NCI-H187 treated with DMSO at 0.1 percent for 48 hours (cell line): ENCODE measurements around the gene GABPA.
"Not testable (repeated sequence)": the region's sequence is repeated elsewhere in the genome, so short reads cannot be mapped to it uniquely, and the experiment has no call there.

ENCODE experiments used
- DNase-seq: peaks from one replicate; lab custom pipeline; 2025; lab: John Stamatoyannopoulos, UW

Gene GABPA

DNA sequence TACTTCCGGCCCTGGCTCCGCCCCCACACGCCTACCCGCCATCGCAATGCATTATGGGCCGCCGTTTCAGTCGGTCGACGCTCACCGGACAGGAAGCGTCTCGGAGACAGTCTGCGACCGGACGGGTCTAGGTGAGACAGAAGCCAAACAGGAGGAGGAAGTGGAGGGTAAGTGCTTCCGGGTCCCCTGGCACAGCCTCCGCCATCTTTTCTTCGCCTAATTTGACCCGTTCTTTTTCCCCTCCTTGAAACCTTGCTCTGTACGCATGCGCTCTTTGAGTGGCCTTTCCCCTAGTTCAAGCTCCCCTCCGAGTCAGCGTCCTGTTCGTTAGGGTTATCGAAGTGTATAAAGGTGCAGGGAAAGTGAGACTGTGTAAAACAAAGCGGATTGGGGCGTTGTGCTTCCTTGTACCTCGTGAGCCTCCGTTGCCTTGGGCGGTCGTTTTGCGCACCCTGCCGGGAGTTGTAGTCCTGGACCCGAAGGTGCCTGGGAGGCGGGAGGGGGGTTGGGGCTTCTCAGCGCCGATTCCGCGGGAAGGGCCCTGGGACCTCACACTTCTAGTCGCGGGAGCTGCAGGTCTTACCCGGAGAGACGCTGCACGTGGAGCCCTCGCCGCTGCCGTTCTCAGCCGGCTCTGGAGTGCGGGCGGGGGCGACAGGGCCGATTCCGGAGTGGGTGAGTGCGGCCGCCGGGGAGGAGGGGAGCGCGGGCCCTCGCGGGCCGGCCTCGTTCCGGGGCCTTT is at the start of gene GABPA, which contains the start of gene ATP5PF:
GABPA (plus strand) TSS at position 69 of the 742 bp plus-strand sequence. CDS start 6,627 bp downstream, outside the sequence.
ATP5PF (minus strand) TSS at position 1 of the 742 bp plus-strand sequence. CDS start 5,110 bp downstream, outside the sequence.
- peak; percentile 90 for DNase-seq

DNA sequence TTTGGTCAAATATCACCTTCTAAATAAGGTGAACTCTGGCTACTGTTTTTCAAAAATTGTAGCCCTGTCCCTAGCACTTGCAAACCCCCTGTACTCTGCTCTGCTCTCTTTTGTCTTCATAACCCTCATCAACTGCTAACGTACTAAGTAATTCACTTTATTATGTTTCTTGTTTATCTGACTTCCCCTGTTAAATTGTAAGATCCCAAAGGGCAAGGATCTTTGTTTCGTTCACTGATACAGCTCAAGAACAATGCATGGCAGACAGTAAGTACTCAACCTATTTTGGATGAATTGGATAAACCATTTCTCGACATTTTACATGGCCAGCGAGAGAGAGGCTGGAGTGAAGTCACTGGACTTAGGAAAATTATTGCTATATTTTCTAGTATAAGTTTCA is 47.0 kb upstream of the GABPA start:
- DNase-seq: no peak

DNA sequence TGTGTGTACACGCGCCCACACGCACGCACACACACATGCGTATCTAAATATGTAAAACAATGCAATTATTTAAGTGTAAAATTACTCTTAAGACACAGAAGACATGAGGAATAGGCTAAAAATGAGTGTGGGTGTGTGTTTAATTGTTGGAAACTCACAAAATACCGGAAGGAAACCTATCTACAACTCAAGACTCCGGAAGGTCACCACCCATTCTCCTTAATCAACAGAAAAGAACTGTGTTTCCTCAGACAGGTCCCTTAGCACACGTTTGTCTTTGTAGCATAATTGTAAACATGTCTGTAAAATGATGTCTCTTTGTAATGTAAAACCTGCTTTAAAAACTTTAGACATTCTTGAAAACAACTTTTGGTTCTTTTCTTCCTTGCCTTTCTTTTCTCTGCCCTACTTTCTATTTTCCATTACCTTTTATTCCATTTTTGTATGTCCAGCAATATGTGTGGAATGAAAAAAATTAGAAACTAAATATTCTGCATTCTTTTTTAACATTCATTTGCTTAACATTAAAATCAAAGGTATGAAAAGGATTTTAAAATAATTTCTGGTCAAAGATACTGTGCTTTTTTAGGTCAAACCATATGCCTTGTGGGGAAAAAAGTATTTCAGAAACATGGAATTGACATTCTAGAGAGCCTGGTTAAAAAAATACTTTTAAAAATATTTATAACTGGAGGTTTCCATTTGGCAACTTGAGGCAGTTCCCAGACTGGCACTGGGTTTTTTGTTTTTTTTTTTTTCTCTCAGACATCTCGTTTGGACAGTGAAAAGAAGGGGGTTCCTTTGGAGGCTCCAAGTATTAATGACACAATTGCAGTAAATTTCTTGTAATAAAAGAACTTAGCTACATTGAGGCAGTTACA is 46.3 kb upstream of the GABPA start:
- DNase-seq: no peak

DNA sequence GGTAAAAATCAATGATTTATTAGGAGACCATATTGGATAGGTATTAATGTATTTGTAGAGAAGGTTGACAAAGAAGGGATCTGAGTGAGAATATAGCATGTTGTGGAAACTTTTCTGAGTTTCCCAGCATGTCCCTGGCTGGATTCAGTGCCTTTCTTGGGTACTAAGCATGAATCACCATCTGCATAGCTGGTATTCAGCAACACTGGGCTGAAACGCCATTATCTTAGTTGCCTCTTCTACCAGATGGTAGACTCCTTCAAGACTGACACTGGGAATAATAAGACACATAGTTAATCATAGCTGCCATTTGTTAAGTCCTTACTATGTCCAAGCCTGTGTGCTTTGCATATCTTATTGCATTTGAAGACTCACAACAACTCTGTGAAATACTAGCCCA is 45.5 kb upstream of the GABPA start:
- no peak for DNase-seq

DNA sequence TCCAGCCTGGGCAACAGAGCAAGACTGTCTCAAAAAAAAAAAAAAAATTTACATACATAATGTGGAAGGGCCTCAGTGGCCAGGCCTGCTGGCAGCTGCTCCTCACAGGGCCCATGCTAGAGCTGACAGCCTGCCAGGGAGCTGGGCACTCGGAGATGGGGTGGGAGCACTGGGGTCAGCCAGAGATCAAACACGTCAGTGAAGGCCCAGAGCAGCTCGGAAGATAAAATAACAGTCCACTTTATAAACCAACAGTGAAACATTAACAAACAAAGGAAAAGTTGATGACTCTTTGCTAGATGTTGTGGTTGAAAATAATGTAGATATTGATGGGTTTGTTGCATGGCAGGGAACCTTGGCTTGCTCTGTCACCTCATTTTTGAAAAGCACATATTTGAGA is 42.8 kb upstream of the GABPA start:
- no peak for DNase-seq

DNA sequence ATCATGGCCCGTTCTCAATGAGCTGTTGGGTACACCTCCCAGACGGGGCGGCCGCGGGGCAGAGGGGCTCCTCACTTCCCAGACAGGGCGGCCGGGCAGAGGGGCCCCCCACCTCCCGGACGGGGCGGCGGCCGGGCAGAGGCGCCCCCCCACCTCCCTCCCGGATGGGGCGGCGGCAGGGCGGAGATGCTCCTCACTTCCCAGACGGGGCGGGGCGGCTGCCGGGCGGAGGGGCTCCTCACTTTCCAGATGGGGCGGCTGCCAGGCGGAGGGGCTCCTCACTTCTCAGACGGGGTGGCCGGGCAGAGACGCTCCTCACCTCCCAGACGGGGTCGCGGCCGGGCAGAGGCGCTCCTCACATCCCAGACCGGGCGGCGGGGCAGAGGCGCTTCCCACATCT is 39.3 kb upstream of the GABPA start:
- DNase-seq: not testable (repeated sequence)

DNA sequence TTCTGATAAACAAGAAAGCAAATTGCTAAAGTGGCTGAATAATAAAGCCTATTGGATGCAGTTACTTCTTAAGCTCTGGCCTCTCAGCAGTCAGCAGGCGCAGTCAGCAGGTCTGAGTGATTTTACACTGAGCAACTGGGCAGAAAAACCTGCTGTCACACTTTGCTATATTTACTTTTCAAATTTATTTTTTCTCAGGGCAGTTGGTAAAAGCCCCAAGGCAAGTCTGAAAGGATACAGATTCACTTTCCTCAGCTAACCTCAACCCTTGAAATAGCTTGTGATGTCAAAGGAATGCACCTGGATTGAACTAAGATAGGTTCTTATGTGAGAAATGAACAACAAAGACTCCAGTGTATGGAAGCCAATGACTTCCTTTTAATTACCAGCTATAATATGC is 34.0 kb upstream of the GABPA start:
- DNase-seq: no peak

DNA sequence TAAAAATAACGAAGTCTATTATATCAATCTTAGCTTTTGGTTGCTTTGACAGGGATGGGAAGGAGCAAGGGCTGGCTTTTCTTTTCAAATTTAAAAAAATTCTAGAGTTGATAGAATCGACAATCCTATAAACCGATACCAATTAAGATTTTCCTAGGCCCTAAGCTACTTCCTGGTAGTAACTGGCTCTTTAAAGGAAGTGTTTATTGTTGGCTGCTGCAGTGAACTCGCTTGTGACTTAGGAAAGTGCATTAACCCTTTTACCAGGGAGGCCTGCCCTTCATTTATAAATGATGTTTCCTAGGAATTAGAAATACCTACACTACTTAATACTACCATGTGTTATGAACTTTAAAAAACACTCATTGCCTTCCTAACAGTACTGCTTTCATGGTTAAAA is 33.2 kb upstream of the GABPA start:
- DNase-seq: no peak

DNA sequence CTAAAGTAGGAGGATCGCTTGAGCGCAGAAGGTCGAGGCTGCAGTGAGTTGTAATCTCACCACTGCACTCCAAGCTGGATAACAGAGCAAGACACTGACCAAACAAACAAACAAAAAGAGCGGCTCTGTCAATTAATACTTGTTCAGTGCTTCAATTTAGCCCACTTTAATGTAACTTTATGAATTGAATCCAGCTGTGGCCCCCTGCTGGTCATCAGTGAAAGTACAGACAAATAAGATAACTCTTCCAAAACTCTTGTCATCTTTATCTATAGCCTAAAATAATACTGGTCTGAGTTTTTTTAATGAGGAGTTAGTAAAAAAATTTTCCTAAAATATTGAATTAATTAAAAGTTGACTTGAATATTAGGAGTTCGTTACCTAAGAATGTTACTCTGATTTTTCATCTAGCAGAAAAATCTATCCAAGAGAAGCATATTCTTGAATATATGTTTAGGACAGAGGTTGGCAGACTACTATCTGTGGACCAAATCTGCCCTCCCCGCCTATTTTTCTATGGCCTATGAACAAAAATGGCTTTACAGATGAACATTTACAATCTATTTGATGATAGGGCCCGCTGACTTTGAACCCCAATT is 26.2 kb upstream of the GABPA start:
- DNase-seq: no peak

DNA sequence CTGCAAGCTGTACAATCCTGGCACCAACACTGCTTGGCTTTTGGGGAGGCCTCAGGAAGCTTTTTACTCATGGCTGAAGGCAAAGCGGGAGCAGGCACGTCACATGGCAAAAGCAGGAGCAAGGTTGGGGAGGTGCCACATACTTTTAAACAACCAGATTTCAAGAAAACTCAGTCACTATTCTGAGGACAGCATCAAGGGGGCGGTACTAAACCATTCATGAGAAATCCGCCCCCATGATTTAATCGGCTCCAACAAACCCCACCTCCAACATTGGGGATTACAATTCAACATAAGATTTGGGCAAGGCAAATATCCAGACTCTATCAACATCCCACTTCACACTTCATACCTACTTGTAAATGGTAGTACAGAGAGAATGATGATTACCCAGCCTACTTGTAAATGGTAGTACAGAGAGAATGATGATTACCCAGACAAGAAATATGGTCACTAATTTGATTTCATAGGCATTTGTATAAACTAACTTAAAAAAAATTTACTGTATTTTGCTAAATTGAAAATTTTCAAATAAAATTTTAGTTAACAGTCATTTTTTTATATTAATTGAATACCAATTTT is 25.0 kb upstream of the GABPA start:
- no peak for DNase-seq

DNA sequence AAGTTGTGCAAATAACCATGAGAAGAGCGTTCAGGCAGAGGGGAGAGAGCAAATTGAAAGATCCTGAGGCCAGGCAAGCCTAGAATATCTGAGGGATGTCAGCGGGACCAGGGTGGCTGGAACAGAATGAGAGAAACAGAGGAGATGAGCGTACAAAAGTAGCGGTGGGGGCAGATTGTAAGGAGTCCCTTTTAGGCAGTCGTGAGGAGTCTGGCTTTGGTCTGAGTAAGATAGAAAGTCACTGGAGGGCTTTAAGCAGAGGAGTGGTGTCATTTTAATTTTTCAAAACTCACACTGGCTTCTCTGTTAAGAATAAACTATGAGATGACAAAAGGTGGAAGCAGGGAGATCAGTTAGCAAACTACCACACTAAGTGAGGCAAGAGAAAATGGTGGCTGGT is 24.2 kb upstream of the GABPA start:
- DNase-seq: no peak

DNA sequence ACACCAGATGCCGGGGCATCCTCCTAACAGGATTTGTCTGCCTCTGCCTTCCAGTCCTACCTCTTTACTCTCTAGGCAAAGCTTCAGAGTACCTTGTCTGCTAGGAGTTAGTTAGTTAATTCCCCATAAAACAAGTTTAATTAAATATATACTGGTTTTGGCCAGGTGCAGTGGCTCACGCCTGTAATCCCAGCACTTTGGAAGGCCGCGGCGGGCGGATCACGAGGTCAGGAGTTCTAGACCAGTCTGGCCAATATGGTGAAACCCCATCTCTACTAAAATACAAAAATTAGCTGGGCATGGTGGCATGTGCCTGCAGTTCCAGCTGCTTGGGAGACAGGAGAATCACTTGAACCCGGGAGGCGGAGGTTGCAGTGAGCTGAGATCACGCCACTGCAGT is 20.7 kb upstream of the GABPA start:
- not testable (repeated sequence) for DNase-seq

DNA sequence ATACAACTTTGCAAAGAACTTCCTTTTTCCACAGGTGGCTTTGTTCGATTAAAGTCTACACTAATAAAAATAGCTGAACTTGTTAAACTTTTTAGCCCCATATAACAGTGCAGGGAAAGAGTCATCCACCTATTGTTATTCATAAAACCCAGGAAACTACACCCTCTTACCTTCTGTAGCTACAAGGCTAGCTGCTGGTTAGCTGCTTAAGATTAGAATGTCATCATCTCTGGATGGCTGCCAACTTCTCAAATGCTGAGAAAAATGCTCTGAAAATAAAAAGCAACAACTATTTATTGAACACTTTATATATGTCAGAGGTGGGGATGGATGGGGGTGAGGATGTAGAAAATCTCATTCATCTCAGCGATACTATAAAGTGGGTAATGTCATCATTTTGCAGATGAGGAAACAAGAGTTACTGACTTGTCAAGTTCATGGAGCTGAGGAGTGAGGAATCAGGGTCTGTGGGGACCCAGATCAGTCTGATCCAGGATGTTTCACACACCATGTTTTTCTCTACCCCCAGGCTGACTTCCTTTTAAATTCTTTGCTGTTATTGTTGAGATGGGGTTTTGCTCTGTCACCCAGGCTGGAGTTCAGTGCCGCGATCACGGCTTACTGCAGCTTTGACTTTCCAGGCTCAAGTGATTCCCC is 17.2 kb upstream of the GABPA start:
- DNase-seq: no peak

DNA sequence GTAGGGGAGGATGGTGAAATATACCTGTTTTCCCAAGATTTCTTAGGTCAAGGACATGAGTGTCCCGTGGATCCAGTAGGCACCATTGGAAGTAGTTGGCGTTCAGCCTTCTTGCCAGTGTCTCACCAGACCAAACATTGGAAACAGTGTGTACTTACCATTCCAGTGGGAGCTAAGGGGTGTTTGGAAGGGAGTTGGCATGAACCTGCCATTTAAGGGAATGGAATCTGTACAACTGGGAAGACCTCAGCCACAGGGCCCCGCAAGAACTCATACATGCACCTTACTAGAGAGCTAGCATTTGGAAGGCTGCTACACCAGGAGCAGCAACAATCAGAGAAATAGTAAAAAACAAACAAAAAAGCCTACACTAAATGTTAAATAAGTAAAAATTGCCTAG is 12.8 kb upstream of the GABPA start:
- DNase-seq: no peak

DNA sequence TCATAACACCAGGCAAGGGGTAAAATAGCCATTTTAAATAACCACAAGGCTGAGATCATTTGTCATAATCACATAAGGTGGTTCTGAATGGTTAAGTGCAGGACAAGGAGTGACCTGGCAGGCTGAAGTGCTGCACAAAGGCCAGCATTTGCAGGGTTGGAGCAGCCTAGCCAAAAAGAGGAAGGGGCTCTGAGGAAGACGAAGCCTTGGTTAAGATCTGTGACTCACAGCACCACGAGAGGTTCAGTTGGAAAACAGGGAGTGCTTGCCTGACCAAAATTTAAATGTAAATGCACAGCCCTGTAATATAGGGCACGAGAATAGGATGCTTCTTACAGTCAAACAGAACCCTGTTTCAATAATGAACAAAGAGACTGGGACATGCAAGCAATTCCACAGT is 12.1 kb upstream of the GABPA start:
- DNase-seq: no peak

DNA sequence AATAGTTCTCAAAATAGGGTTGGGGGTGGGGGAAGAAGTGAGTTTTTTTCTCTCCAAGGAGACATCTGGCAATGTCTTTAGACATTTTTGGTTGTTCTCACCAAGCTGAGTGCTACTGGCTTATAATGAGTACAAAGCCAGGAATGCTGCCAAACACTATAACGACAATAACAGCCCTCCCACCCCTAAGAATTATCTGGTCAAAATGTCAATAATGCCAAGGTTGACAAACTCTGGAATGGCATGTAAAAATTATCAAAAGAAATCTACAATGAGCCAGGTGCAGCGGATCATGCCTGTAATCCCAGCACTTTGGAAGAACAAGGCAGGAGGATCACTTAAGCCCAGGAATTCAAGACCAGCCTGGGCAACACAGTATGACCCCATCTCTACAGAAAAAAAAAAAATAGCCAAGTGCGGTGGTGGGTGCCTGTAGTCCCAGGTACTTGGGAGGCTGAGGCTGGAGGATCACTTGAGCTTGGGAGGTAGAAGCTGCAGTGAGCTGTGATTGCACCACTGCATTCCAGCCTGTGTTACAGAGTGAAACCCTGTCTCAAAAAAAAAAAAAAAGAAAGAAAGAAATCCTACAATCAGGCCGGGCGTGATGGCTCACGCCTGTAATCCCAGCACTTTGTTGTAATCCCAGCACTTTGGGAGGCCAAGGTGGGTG is 2.5 kb upstream of the GABPA start:
- no peak for DNase-seq

DNA sequence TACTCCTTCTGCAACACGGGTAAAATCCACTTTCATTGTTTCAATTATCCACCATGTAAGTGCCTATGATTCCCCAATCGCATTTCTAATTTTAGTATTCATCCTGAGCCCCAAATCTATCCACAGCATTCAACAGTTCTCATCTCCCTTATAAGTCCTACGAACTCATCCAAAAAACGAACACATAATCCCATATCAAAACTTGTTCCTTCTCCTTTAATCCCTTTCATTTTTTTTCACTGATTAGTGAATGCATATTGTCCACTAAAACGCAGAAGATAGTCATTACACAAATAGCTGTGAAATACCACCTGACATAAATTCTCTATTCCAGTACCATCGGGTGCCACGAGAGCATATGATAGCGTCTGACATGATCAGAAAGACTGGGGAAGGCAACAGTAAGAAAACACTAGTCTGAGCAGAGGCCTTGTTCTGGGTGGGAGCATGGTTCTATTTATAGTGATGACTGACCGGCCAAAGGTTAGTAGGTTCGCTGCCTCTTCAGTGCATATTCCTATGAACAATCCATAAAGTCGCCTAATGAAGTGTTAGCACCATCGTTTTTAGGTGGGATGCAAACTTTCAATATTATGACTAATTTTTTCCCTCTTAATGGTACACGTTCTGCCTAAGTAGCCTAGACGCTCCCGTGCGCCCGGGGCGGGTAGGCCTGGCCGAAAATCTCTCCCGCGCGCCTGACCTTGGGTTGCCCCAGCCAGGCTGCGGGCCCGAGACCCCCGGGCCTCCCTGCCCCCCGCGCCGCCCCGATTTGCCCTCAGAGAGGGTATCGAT is 716 bp upstream of the GABPA start:
- no peak for DNase-seq

DNA sequence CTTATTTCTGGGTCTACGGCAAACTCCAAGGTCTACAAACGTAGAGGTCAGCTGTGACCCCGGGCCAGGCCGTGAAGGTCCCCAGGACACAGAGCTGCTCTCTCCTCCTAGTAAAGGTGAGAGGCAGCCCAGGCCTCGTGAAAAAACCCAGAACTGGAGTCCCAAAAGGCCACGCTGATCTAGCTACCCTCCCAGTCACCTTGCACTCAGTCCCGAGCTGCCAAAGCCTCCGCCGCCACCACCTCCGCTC is 193 bp upstream of the GABPA start:
- no peak for DNase-seq

DNA sequence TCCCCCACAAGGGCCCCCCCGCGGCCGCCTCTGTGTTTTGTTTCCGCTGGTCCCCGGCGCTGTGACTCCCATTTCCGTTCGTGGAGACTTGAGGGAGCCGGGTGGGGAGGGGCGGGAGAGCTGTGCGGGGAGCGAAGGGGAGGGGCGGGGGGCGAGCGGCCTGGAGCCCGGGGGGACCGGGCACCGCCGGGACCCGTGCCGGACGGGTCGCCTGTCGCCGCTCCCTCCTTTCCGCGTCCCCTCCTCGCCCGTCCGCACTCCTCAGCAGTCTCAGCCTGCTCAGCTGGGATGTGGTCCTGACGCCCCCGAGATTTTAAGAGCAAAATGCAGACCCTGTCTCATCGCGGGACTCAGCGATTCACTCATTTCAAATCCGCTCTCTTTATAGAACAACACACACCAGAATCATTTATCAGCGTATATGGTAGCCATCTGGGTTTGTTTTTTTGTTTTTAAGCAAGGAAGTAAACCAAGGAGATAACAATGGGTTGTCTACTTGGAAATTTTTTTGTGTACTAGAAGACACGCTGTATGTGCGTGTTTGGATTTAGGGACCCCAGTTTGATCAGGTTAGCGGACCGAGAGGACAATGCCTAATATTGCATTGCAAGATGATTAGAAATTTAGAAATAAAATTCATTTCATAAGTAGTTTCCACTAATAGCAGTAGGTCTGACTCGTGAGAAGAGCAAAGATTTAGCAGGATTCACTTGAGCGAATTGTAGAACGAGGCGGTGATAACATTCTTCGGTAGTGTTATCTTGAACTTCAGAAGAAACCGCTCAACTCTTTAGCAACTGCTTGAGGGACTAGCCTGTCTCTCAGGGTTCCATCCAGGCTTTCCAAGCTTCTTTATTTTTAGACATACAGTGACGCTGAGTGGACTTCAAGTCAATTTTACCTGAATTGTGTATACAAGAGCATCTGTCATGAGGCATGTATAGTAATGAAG is 1.1 kb downstream of the GABPA start:
- DNase-seq: peak; percentile 33

DNA sequence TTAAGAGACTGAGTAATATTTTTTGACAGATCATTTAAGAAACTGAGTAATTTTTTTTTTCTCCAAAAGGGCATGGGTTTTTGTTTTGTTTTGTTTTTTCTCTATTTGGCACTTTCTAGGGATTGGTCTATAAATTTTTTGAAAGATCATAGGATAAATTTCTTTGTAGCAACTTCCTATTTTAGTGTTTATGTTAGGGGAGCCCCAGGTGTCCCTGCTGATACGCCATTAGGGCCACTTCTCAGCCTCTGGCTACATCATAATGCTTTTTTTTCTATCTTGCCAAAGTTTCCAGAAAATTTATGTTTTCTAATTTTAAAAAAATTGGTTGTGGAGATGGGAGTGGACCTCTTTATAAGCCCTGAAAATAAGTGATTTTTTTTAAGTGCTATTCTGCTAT is 2.6 kb downstream of the GABPA start:
- no peak for DNase-seq
